HG03097 (cell line): ENCODE measurements around the gene DGCR6L.
"Not testable (repeated sequence)": the region's sequence is repeated elsewhere in the genome, so short reads cannot be mapped to it uniquely, and the experiment has no call there.

Experiments used
- ATAC-seq: cut with Tn5 transposase; IDR thresholded peaks from one replicate; pipeline ENCODE4 v1.9.1; 2021; ENCODE audit not compliant: unreplicated experiment, low FRiP score

DGCR6L gene

DNA sequence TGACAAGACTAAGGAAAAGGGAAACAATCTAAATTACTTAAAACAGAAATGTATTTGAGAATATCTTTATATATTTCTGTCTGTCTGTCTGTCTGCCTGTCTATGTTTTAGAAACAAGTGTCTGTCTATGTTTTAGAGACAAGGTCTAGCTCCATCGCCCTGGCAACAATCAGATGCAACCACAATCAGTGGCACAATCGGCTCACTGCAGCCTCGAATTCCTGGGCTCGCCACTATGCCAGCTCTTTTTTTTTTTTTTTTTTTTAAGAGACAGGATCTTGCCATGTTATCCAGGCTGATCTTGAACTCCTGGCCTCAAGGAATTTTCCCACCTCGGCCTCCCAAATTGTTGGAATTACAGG is 8.7 kb upstream of the DGCR6L start:
- not testable (repeated sequence) for ATAC-seq

DNA sequence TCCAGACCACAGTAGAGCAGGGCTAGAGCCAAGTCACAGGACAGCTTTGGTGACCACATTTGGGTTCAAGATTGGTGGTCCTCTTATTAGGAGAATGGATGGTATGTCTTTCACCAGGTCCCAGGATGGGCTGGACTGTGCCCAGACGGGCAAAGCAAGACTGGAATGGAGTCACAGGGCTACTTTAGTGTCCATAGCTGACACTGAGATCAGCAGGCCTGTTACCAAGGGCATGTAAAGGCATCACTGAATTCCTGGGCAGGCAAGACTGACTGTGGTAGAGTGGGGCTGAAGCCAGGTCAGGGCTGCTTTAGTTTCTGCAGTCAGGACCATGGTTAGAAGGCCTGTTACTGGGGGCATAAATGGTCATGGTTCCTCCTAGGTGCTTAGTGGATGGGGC is 6.1 kb upstream of the DGCR6L start:
- ATAC-seq: not testable (repeated sequence)

DNA sequence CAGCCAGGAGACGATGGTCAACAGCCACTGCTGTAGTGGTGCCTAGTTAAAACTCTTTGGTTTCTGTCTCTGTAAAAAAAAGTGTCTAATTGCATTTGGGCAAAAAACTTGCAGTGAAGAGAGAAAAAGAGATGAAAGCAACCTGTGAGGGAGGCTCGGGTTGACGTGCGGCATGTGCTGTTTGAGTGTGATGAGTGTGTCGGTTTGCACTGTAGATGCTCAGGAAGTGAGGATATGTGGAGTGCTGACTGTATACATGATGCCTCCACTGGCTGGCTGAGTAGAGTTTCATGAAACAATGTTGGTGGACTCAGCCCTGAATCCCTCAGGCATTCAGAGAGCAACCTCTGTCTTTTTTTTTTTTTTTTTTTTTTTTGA is 4.3 kb upstream of the DGCR6L start:
- no peak for ATAC-seq

DNA sequence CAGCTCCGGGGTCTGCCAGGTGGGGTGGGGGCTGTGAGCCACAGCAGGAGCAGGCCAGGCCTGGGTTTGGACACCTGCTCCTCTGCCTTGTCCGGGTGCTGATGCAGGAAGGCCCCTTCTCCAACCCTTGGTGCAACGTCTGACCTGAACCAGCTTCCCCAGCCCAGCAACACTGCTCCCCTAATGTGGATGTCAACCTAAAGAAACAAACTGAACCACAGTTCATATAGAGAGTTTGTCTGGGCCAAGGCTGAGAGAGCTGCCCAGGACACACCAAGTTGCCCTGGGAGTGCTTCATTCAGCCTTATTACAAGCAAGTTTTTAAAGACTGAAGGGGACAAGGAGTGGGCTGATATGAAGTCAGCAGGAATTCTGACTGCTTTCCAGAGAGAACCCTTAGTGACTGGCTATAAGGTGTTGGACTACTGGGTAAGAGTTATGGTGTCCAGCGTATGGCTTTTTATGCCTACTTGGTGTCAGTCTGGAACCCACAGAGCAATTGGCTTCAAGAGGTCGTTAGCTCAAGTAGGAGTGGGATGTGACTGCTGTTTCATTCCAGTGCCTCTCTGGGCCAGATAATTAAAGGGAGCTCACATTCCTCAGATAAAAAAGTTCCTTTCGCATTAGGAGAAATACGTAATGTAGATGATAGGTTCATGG is 1.8 kb upstream of the DGCR6L start:
- ATAC-seq: not testable (repeated sequence)

DNA sequence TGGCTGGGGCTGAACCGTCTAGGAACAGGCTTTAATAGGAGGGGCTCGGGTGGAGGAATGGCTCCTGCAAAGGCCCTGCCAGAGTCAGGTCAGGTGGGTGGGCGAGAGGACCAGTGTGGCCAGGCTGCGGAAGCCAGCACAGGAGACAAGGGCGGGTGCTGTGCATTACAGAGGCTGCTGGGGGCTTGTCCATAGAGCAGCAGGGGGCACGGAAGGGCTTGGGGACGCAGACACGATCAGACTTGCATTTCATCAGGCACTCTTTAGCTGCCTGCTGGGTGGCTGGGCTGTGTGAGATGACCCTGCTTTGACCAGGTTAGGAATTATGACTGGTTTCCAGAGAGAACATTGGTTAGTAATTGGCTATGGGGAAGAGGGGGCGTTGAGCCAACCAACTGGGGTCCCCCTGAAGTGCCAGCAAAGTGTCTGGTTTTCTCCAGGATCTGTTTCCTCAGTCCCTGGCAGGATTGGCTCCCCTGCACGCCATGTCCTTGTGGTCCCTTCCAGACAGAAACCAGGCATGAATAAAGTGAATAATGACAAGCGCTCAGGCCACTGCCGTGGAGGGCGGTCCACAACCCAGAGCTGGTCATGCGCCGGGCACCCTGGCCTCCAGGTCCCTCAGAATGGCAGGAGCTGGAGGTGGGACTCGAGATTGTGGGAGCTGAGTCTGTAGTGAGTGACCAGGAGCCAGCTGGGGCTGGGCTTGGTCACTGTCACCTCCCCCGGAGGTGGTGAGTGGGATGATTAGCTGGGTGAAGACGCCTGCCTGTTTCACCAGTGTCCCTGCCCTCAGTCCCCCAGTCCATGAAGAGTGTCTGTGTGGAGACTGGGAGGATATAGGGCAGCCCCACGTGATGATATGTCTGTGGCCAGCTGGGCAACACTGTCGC is 1.0 kb upstream of the DGCR6L start:
- not testable (repeated sequence) for ATAC-seq

DNA sequence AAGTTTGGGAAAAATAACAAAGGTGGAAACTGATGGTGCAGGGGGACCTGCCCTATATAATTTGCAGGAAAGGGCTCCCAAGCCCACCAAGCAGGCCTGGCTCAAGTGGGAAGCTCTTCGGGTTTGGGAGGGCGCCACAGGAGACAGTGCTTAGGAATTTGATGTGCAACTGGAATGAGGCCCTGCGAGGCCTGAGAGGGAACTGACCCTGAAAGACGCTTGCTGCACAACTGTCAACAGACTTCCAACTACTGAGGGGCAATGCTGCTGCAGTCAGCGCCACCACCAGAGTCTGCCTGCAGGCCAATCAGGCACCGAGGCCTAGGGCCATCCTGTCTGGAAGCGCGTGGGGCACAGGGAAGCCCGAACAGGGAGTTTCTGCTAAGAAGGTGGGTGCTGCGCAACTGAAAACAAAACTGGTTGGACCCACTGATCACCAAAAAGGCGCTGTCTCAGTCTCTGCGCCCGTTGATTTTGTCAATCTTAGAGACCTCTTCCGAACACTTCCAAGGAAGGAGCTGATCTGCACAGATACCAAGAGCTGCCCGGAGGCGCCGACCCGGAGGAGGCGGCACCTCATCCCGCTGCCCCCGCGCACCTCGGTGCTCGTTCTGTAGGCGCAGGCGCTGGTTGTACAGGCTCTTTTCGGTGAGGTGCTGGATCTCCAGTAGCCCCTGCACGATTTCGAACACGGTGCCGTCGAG is 667 bp downstream of the DGCR6L start:
- peak; percentile 17 for ATAC-seq

DNA sequence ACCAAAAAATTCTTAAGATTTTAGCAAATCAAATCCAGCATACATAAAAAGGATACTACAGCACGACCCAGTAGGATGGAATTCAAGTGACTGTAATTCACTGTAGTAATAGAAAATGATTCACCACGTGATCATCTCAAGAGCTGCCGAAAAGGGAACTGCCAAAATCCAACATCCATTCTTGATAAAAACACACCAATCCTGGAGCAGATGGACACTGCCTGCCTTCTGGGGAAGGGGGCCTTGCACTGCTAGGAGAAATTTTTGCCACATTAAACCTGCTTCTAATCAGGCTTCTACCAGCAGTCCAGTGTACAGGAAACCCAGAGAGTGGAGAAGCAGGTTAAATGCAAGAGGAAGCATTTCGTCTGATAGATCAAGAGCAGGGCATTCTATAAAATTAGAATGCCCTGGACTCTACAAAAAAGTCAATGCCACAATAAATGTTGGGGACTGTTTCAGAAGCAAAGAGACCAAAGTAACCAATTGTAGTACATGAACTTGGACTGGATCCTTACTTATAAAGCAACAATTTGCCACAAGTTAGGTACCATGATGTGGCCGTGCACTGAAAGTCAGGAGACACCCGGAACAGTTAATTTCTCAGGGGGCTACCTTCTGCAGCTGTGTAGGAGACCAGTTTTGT is 1.7 kb downstream of the DGCR6L start:
- ATAC-seq: not testable (repeated sequence)

DNA sequence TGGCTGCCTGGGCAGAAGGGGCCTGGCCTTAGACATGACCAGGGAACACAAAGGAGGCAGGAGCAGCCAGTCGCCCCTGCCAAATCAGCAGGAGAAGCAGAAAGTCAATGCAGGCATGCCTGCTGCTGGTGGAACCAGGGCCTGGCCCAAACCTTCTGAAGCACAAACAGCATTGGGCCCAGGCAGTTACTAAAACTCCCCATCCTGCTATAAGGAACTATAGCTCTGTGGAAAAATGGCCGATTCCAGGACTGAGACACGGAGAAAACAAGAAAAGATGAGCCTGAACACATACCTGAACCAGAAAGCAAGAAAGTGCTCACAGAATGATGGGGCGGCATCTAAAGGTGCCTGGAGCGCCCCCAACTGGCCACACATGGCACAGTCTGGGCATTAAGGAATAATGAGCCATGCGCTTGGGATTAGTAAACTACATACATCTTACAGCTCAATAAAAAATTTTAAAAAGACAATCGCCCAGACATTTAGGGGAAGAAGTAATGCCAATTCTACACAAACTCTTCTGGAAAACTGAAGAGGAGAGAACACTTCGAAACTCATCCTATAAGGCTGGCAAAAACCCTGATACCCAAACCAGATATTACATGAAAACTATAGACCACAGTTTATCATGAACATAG is 2.3 kb downstream of the DGCR6L start:
- not testable (repeated sequence) for ATAC-seq

DNA sequence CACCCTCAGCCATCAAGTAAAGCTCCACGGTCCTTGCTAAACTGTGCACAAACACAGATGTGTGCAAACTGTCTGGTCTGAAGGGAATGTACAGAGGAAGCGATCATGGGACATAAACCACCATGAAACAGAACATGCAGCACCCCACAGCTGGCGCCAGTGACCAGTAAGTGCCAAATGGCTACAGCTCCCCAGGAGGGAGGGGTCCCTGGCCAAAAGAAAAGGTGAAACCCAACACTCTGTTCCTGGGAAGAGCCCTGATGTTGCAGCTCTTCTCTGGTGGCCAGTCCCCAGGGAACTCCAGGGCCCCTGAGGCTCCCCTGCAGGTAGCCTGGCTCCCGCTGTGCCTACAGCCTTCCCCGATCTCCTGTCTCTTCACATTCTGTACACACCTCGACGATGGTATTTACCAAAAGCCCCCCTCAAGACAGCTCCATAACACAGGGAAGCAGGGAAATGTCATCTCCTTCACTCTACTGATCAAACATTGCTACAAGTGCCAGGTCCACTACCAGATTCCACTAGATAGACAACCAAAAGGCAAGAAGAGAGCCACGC is 2.9 kb downstream of the DGCR6L start:
- no peak for ATAC-seq

DNA sequence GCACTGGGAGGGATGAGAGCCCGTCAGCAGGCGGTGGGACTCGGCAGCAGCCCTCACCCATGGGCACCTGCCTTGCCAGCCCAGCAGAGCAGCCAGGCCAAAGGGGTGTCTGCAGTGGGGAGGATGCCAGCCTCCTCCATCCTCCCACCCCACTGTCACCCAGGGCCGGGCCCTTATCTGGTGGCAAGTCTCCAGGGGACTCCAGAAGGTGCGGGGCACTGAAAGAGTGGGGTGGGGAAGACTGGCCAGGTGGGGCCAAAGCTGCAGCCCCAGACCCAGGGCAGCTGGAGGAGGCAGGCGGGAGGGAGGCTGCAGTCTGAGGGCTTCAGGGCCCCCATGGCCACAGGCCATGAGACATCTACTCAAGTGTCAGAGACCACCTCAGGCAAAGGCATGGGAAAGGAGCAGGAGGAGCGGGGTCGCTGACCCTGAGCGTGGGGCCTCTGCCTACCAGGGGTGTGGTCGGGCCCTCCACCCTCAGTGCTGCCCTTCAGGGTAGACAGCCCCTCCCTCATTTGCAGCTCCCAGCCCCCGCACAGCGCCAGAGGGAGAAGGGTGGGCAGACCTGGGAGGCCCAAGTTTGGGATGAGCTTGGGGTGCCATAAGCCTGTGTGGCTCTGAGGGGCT is 3.5 kb downstream of the DGCR6L start:
- ATAC-seq: no peak

DNA sequence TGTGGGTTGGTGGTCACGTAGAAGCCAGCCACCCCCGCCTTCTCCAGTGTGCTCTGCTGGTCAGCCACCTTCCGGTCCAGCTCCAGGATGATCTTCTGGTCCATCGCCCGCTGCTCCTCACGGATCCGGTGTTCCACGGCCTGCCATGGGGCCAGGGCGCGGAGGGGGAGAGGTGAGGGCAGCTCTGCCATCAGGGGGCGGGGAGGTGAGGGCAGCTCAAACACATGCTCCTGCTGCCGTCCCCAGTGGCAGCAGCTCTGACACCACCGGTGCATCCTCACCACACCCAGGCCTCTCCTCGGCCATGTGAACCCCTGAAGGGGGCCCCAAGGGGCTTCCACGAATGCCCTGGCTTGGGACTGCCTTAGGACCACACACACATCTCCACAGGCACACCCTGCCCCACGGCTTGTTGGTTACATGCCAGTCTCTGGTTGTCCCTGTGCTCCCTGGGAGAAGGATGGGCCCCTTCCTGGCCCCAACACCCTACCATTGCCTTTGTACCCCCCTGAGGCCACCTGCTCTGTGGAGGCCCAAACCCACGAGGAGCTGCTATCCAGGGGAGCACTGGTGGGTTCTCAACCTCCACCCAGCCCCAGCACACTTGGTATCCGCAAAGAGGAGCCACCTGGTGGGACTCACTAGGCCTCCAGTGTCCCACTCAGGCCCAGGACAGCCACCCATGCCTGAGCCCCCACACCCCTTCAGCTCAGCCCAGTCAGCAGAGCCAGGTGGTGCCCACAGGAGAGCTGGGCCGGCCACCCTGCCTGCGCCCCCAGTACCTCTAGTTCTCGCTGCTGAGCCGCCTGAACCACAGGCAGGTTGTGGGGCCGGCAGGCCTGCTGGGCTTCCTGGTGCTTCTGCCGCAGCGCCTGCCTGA is 4.3 kb downstream of the DGCR6L start:
- no peak for ATAC-seq

DNA sequence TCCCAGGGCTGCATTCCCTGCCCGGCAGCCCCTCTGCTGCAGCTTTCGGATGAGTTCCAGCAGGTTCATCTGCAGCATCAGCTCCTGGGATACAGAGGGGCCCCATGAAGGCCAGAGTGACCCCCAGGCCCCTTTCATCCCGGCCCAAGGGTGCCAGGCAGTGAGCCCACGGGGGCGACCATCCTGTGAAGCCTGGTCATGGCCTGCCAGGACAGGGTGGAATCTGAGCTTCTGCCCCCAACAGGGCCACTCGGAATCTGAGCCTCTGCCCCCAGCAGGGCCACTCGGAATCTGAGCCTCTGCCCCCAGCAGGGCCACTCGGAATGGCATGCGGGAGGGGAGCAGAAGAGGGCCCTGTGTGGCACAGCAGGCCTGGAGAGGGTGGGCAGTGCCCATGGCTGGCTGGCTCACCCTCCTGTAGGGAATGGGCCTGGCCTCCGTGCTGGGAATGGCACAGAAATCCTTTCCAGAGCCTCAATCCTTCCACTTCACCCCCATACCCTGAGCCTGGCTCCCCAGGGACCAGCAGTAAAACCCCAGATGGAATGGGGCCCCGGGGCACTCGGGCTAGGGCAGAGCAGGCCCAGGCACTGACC is 5.0 kb downstream of the DGCR6L start:
- ATAC-seq: not testable (repeated sequence)

DNA sequence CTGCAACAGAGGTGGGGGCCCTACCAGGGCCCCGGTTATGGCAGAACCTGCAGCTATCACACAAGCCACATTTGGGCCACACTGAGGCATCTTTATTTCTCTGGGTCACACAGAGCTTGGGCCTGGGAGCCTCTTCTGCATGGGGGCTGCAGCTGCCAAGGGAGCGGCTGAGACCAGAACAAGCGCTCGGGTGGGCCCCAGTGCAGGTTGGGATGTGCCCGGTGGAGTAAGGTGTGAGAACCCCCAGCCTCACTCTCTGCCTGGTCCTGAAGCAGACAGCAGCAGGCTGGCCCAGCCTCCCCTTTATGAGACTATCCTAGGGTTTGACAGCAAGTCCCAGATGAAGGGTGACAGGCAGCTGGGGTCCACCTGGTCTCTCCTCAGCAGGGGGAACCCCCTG is 5.7 kb downstream of the DGCR6L start:
- ATAC-seq: not testable (repeated sequence)

DNA sequence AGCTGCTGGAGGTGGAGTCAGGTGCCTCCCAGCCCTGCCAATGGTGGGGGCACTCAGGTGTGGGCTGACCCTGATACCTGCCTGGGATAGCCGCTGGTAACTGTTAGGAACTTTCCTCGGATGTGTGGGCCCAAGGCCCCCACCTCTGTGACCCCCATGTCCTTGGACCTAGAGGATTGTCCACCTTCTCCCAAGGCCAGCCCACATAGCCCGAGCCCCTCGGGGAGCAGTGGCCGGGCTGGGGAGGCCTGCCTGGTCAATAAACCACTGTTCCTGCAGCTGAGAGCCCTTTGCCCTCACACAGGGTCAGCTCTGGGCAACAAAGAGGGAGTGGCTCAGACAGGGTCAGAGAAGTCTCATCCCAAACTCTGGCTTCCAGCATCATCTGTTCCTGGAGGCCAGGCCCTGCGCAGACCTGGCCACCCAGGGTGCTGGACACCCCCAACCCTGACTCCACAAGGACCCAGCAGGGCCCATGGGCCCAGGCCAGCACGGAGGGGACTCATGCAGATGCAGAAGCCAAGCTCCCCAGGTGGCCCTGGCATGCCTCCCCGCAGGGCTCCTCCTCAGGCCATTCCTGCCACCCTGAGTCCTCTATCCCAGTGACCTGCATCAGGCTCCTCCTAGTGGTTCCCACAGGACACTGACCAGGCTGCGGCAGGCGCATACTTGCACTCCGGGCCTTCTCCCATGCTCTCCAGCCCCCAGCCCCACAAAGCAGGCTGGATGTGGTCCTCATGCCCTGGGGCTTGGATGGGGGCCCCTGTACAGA is 6.4 kb downstream of the DGCR6L start:
- ATAC-seq: not testable (repeated sequence)

DNA sequence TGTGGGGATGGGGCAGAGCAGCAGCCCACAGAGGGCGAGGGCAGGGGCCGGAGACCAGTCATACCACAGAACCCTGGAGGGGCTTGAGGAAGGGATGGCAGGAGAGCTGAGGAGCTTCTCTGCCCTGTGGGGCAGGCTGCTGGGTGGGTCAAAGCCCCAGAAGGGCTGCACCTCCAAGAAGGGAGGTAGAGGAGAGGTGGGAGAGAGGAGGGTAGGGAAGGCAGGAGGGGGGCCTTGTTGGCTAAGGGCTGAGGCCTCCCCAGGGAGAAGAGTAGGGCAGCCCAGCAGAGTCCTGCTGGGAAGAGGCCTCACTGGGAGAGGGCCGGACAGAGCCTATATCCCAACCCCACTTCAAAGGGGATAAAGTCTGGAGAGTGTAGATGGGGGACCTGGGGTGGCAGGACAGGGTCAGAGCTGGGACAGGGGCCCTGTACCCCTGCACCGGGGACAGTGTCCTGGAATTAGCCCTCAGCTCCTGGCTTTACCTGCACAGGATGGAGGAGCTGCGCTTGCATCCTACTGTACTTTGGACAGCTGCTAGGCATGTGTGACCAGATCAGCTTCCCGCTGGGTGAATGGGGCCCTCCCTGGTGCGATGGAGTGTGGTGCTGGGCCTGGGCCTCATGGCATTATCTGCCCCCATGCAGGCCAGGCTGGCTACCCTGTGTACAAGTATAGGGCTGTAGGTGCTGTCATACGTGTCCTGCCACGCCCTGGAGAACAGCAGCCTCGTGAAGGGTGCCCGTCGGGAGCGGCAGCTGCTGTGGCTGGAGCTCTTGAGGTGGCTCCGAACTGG is 7.3 kb downstream of the DGCR6L start:
- no peak for ATAC-seq

DNA sequence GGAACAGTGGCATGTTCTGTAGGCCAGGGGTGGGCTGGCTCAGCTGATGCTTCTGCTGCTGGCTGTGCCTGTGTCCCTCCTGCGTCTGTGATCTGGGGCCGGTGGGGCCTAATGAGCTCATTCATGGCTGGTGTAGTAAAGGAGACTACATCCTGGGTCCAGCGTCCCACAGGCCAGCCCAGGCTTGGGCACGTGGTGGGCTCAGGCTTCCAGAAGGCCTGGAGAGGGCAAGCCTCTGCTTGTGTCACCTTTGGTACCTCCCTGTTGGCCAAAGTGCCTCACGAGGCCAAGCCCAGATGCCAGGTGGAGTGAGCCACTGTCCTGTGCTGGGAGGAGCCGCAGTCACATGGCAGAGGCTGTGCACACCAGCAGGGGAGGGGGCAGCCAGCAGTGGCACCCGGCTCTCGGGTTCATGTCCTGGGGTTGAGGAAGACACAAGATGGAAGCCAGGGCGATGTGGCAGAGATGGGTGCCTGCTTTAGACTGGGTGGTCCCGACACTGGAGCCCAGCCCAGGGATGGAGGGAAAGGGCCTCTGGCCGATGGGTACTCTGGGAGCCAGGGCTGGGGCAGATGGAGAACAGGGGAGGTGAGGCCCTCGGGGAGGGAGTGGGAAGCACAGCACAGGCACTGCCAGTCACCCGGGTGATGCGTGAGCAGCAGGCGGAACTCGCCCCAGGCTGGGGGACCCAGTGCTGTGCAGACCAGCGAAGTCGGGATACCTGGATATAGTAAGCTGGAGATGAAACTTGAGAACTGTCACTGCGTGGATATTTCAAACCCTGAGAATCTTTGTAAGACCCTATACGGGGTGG is 8.4 kb downstream of the DGCR6L start:
- ATAC-seq: not testable (repeated sequence)
